Panc1 (cell line): ENCODE measurements around the gene NOTCH4. TPM values are rescaled to one million over a fixed set of nuclear protein-coding genes. Genes with fewer than 3 reads are reported as not detected.
A peak's percentile ranks its signal among the peaks of the same experiment; 100 is the strongest.
"Not testable (repeated sequence)": the region's sequence is repeated elsewhere in the genome, so short reads cannot be mapped to it uniquely, and the experiment has no call there.

Source experiments
- ATAC-seq: fragments of 200-7000 bp; cut with Tn5 transposase; 2 replicates; pipeline ENCODE4 v1.9.1; 2020; ENCODE audit warnings: mild to moderate bottlenecking, moderate library complexity
- BruUV-seq: library from RNA; stranded (reverse); fragments of 400-500 nt; replicated peaks from 2 replicates; lab custom pipeline; 2021; lab: Mats Ljungman, UMichigan
- CTCF ChIA-PET: fragments of 300-600 bp; sonication (Branson Sonifier 250); formaldehyde crosslinking; loops from one replicate; lab custom pipeline; 2022; ENCODE audit warnings: antibody characterized with exemption; lab: Charles Lee
- POLR2A ChIA-PET: fragments of 300-600 bp; sonication (Branson Sonifier 250); formaldehyde crosslinking; loops from one replicate; lab custom pipeline; 2022; ENCODE audit warnings: antibody characterized with exemption; lab: Charles Lee
- DNase-seq: peaks from one replicate; pipeline ENCODE4 v3.0.0-alpha.2; 2010; ENCODE audit warnings: low read depth, low spot score
- H3K27ac ChIP-seq: 2 replicates; pipeline ENCODE4 v1.5.1; 2011; ENCODE audit warnings: mild to moderate bottlenecking, low read length, inconsistent platforms
- H3K27me3 ChIP-seq: fragments of 200-500 bp; sonication (Bioruptor generic); 2 replicates; pipeline ENCODE4 v1.6.0; 2014; ENCODE audit warnings: low read length, inconsistent platforms; ENCODE audit not compliant: control insufficient read depth, insufficient read depth
- H3K36me3 ChIP-seq: fragments of 200-500 bp; sonication (Bioruptor generic); 2 replicates; pipeline ENCODE4 v1.5.1; 2014; ENCODE audit warnings: inconsistent platforms, mild to moderate bottlenecking, low read length, moderate library complexity; ENCODE audit not compliant: control insufficient read depth, insufficient read depth
- H3K4me1 ChIP-seq: 2 replicates; pipeline ENCODE4 v1.5.1; 2011; ENCODE audit warnings: inconsistent platforms, mild to moderate bottlenecking, low read length, moderate library complexity; ENCODE audit not compliant: control insufficient read depth, insufficient read depth
- H3K4me3 ChIP-seq, 2 experiments: 2 replicates each; pipeline ENCODE4 v1.5.1; 2011 to 2012; ENCODE audit warnings: low read depth in 2 of 2, low read length in 2 of 2, mild to moderate bottlenecking in 2 of 2, inconsistent platforms in 1 of 2, moderate library complexity in 1 of 2
- H3K9me3 ChIP-seq: fragments of 200-500 bp; sonication (Bioruptor generic); 2 replicates; pipeline ENCODE4 v1.5.1; 2014; ENCODE audit warnings: low read depth, mild to moderate bottlenecking, inconsistent platforms, low read length, moderate library complexity; ENCODE audit not compliant: control insufficient read depth, insufficient read depth
- CTCF ChIP-seq: fragments of 450-650 bp; IDR thresholded peaks from 2 replicates; pipeline ENCODE4 v1.5.1; 2017; ENCODE audit warnings: mild to moderate bottlenecking
- POLR2AphosphoS5 ChIP-seq: IDR thresholded peaks from 2 replicates; pipeline ENCODE4 v1.6.1; 2012; ENCODE audit warnings: mild to moderate bottlenecking, low read depth, low read length, moderate library complexity
- REST ChIP-seq, 2 experiments: IDR thresholded peaks; 2 replicates each; pipeline ENCODE4 v1.6.1; 2011 to 2012; ENCODE audit warnings: low read depth in 2 of 2, control low read depth in 1 of 2, low read length in 1 of 2, mild to moderate bottlenecking in 1 of 2, moderate library complexity in 1 of 2; ENCODE audit not compliant: insufficient read depth in 1 of 2
- SIN3A ChIP-seq: IDR thresholded peaks from 2 replicates; pipeline ENCODE4 v1.6.1; 2012; ENCODE audit warnings: low read depth, mild to moderate bottlenecking, low read length, moderate library complexity, borderline replicate concordance; ENCODE audit not compliant: insufficient read depth
- TCF7L2 ChIP-seq: IDR thresholded peaks from 2 replicates; pipeline ENCODE4 v1.6.1; 2011; ENCODE audit warnings: mild to moderate bottlenecking, low read depth, low read length, inconsistent platforms
- in situ Hi-C: cut with HindIII; loops from 2 replicates; pipeline ENCODE4 v1.10.0; 2016; ENCODE audit warnings: low sequenced_read_pairs, low pct_unique_long_range_greater_than_20kb
- intact Hi-C: fragments of 100-400 bp; cut with micrococcal nuclease; formaldehyde crosslinking; loops from one replicate; pipeline ENCODE4 v1.10.0; 2022; ENCODE audit not compliant: unreplicated experiment
- total RNA-seq: library from RNA; stranded (reverse); gene quantifications from one replicate; pipeline ENCODE4 v1.2.1, GENCODE V29; 2021; ENCODE audit not compliant: unreplicated experiment

NOTCH4 gene
- total RNA-seq, 1 experiment from 2014 or later, result 2.0 TPM

- H3K4me3 ChIP-seq, result no peak overlapping the region
- H3K4me1 ChIP-seq, result peaks cover 26% of the 10 kb centered on the region
- no peaks in the 10 kb centered on the region; the same call in 1 of the 2 replicates for H3K36me3 ChIP-seq
- no peaks in the 10 kb centered on the region for H3K9me3 ChIP-seq
- intact Hi-C loops, result no loop called here
- in situ Hi-C loops, result no loop called here
- POLR2A ChIA-PET, result no interaction called here
- no TSS peak for BruUV-seq
- TF ChIP-seq REST (IDR thresholded peaks at IDR 0.05; ENCODE audit: insufficient read depth in 1 of 2, low read depth in 2 of 2, low read length in 1 of 2) (no peak), CTCF (no peak), SIN3A (no peak), POLR2AphosphoS5 (no peak), TCF7L2 (no peak)
- DNase-seq (no peak), ATAC-seq (no peak)
- CTCF ChIA-PET, result no interaction called here
- H3K27me3 ChIP-seq, result no peaks in the 10 kb centered on the region
- H3K27ac ChIP-seq, result no peak overlapping the region
Observed at GRCh38 chr6:32187009-32187709, 36.7 kb downstream of the NOTCH4 start.

GRCh38 chr6:32186151-32186840, 37.6 kb downstream of the NOTCH4 start:
- intact Hi-C loops, H3K9me3 ChIP-seq, BruUV-seq, in situ Hi-C loops, H3K27ac ChIP-seq, H3K27me3 ChIP-seq, H3K4me3 ChIP-seq, DNase-seq, H3K36me3 ChIP-seq, ATAC-seq: not testable (repeated sequence)
- ChIA-PET CTCF (interaction anchor here (0.7 to 0.9 kb wide), 3 partner anchors 9 to 599 kb away, joined by 3 to 7 read pairs (median 3); no protein-coding TSS in a partner anchor), POLR2A (interaction anchor here (0.7 kb wide), 1 partner anchor 48 kb away, joined by 7 read pairs; no protein-coding TSS in a partner anchor)
- peaks cover 22% of the 10 kb centered on the region for H3K4me1 ChIP-seq

DNA sequence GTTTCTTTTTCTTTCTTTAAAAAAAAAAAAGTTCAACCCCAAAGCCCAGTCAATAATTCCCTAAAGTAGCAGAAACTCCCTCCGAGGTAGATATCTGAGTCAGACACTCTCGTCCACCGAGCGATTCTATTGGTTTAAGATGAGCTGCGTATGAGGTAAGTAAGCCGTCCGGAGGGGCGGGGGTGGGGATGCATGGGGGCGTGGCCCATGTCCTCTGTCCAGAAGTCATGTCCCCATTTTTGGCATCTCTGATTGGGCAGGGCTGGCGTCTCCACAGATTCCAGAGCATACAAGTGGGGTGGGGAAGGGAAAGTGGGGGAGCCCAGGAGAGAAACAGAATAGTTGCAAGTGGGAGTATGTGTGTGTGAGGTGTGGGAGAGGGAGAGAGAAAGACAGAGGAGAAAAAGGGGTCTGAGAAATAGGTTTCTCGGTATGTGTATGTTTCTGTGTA, 38.2 kb downstream of the NOTCH4 start:
- in situ Hi-C loops, BruUV-seq, H3K36me3 ChIP-seq, H3K27me3 ChIP-seq, H3K4me3 ChIP-seq, H3K9me3 ChIP-seq, H3K27ac ChIP-seq, intact Hi-C loops, DNase-seq: not testable (repeated sequence)
- ATAC-seq, result peak; percentile 68
- CTCF ChIA-PET, result interaction anchor here (0.6 to 0.9 kb wide), 5 partner anchors 9 to 603 kb away, joined by 3 to 7 read pairs (median 3); no protein-coding TSS in a partner anchor
- POLR2A ChIA-PET, result interaction anchor here (0.6 to 0.7 kb wide), 2 partner anchors 22 to 48 kb away, joined by 3 to 7 read pairs; no protein-coding TSS in a partner anchor
- peaks cover 17% of the 10 kb centered on the region for H3K4me1 ChIP-seq
